ENCODE results near the gene NOVA1. TPM values are rescaled to one million over a fixed set of nuclear protein-coding genes. Genes with fewer than 3 reads are reported as not detected.
A peak's percentile ranks its signal among the peaks of the same experiment; 100 is the strongest.

Gene NOVA1
- total and polyA plus RNA-seq, 2 donors (not counting 3 experiments of a cell fraction or from before 2014, with no cell fraction given) = 2.7 to 3.3 TPM

GRCh38 chr14:26598081-26598671 is 343 bp upstream of the NOVA1 start:
- H3K9me3 ChIP-seq (replicated peaks; ENCODE audit: control insufficient read depth, insufficient read depth, low read length) = no peaks in the 10 kb centered on the region
- H3K4me3 ChIP-seq (replicated peaks in 1 of 3; ENCODE audit: insufficient read depth in 1 of 3, low read depth in 1 of 3, low read length in 3 of 3) = peak overlapping the region; percentile 55 to 98 (median 98)
- H3K9me1 ChIP-seq (replicated peaks; ENCODE audit: control insufficient read depth, extremely low read depth, insufficient read depth, low read length) = no peaks in the 10 kb centered on the region
- CTCF ChIA-PET = interaction anchor here (1.2 to 1.5 kb wide), 3 partner anchors 111 to 319 kb away, joined by 3 to 5 read pairs (median 4); no protein-coding TSS in a partner anchor
- peak overlapping the region; percentile 78 for H3K4me2 ChIP-seq (ENCODE audit: insufficient read depth, low read length)
- H4K20me1 ChIP-seq (replicated peaks; ENCODE audit: control insufficient read depth, extremely low read depth, insufficient read depth, low read length) = no peaks in the 10 kb centered on the region
- H3K27ac ChIP-seq (ENCODE audit: insufficient read depth, low read depth, low read length) = no peak overlapping the region
- H2AFZ ChIP-seq (ENCODE audit: low read depth, low read length) = peak overlapping the region; percentile 99
- dilution Hi-C loops (cut with MboI; ENCODE audit: extremely low pct_ligation_motif_present, low sequenced_read_pairs) (no loop called here), intact Hi-C loops (cut with micrococcal nuclease) (loop anchor here (2.0 to 10.0 kb wide), 4 partner anchors 111 to 927 kb away; no protein-coding TSS in a partner anchor)
- peak overlapping the region; percentile 20 for H3K9ac ChIP-seq (replicated peaks; ENCODE audit: extremely low read depth, insufficient read depth, low read length)
- no peak for TF ChIP-seq POLR2AphosphoS5 (IDR thresholded peaks at IDR 0.05; ENCODE audit: insufficient read depth, low read depth, low read length)
- TF ChIP-seq POLR2A (IDR thresholded peaks at IDR 0.05; ENCODE audit: low read depth, low read length) = no peak
- TF ChIP-seq EZH2 (IDR thresholded peaks at IDR 0.05; ENCODE audit: borderline replicate concordance, low read depth, low read length, severe bottlenecking) = no peak
- TF ChIP-seq GATA2 (IDR thresholded peaks at IDR 0.05; ENCODE audit: insufficient read depth, insufficient read length, low read depth, low read length) = no peak
- no peak for TF ChIP-seq JUN (IDR thresholded peaks at IDR 0.05; ENCODE audit: borderline replicate concordance, insufficient read depth, insufficient read length, low read depth)
- no peak for TF ChIP-seq MYC (IDR thresholded peaks at IDR 0.05; ENCODE audit: low read depth, low read length)
- no peak for TF ChIP-seq MAX (IDR thresholded peaks at IDR 0.05; ENCODE audit: insufficient read depth, insufficient read length)
- no peak for TF ChIP-seq CTCF (IDR thresholded peaks at IDR 0.05; ENCODE audit: extremely low read depth in 1 of 2, insufficient read depth in 1 of 2, low read depth in 1 of 2, low read length in 2 of 2)
- no peak for TF ChIP-seq FOS (IDR thresholded peaks at IDR 0.05; ENCODE audit: borderline replicate concordance, insufficient read depth, low read length)
- no TSS peak for BruUV-seq (replicated peaks)
- DNase-seq (ENCODE audit: low read depth, low spot score) (peak; percentile 92), FAIRE-seq (no peak)
- H3K27me3 ChIP-seq (ENCODE audit: control insufficient read depth in 2 of 2, insufficient read depth in 2 of 2, low read length in 2 of 2) = peaks cover 8 to 18% of the 10 kb centered on the region in 2 experiments
- POLR2A ChIA-PET = no interaction called here
- no peaks in the 10 kb centered on the region for H3K36me3 ChIP-seq (ENCODE audit: control insufficient read depth in 2 of 2, extremely low read depth in 1 of 2, insufficient read depth in 2 of 2, low read length in 2 of 2)
- H3K4me1 ChIP-seq (ENCODE audit: control insufficient read depth, extremely low read depth, insufficient read depth, low read length) = peaks cover 5% of the 10 kb centered on the region
- no peaks in the 10 kb centered on the region for H3K79me2 ChIP-seq (ENCODE audit: control insufficient read depth, insufficient read depth, low read length)

Data from endothelial cell of umbilical vein (primary cell).